DOHH2 (cell line): ENCODE measurements around the gene ZNF565.

ENCODE experiments used
- H3F3A ChIP-seq: fragments of 200-600 bp; sonication (generic), shearing (Covaris generic); 2 replicates; pipeline ENCODE4 v1.6.0; 2016; ENCODE audit warnings: antibody characterized with exemption, mild to moderate bottlenecking; ENCODE audit not compliant: control insufficient read depth, insufficient read depth
- H3K27ac ChIP-seq: fragments of 200-600 bp; sonication (generic); 2 replicates; pipeline ENCODE4 v1.5.1; 2014; ENCODE audit warnings: low read depth, mild to moderate bottlenecking, low read length, moderate library complexity
- H3K27me3 ChIP-seq: fragments of 200-600 bp; sonication (generic); 2 replicates; pipeline ENCODE4 v1.6.1; 2014; ENCODE audit warnings: mild to moderate bottlenecking, low read length, mixed read lengths; ENCODE audit not compliant: control insufficient read depth
- H3K36me3 ChIP-seq: fragments of 200-600 bp; sonication (generic); 2 replicates; pipeline ENCODE4 v1.6.1; 2014; ENCODE audit warnings: mild to moderate bottlenecking, low read length, moderate library complexity, mixed read lengths; ENCODE audit not compliant: control insufficient read depth
- H3K4me1 ChIP-seq: fragments of 200-600 bp; sonication (generic); 2 replicates; pipeline ENCODE4 v1.6.1; 2014; ENCODE audit warnings: mild to moderate bottlenecking, low read length, mixed read lengths; ENCODE audit not compliant: control insufficient read depth
- H3K4me2 ChIP-seq: fragments of 200-600 bp; sonication (generic); 2 replicates; pipeline ENCODE4 v1.6.0; 2014; ENCODE audit warnings: mild to moderate bottlenecking, low read length, moderate library complexity
- H3K4me3 ChIP-seq: fragments of 200-600 bp; sonication (generic); 2 replicates; pipeline ENCODE4 v1.5.1; 2014; ENCODE audit warnings: mild to moderate bottlenecking, low read length, mixed read lengths
- H3K79me2 ChIP-seq: fragments of 200-600 bp; sonication (generic); 2 replicates; pipeline ENCODE4 v1.6.1; 2014; ENCODE audit warnings: mild to moderate bottlenecking, low read length, mixed read lengths; ENCODE audit not compliant: control insufficient read depth
- H3K9me2 ChIP-seq: fragments of 200-600 bp; sonication (generic); replicated peaks from 2 replicates; pipeline ENCODE4 v1.6.1; 2014; ENCODE audit warnings: mild to moderate bottlenecking, low read length, mixed read lengths; ENCODE audit not compliant: control insufficient read depth
- H3K9me3 ChIP-seq: fragments of 200-600 bp; sonication (generic); 2 replicates; pipeline ENCODE4 v1.6.1; 2014; ENCODE audit warnings: antibody characterized with exemption, low read length, mixed read lengths; ENCODE audit not compliant: control insufficient read depth, insufficient read depth
- H4K20me1 ChIP-seq: fragments of 200-600 bp; sonication (generic); 2 replicates; pipeline ENCODE4 v1.6.0; 2014; ENCODE audit warnings: low read depth, mild to moderate bottlenecking, antibody characterized with exemption, low read length, moderate library complexity; ENCODE audit not compliant: control insufficient read depth, insufficient read depth
- CTCF ChIP-seq: fragments of 200-600 bp; sonication (generic); IDR thresholded peaks from one replicate; pipeline ENCODE4 v1.5.1; 2014; ENCODE audit warnings: antibody characterized with exemption, mild to moderate bottlenecking, low read depth, low read length; ENCODE audit not compliant: poor library complexity, severe bottlenecking
- EZH2phosphoT487 ChIP-seq: fragments of 200-600 bp; sonication (generic); IDR thresholded peaks from 2 replicates; pipeline ENCODE4 v1.6.1; 2017; ENCODE audit warnings: borderline replicate concordance, mild to moderate bottlenecking, antibody characterized with exemption, low read length, moderate library complexity, mixed read lengths

ZNF565 gene

GRCh38 chr19:36214386-36215275, at the start of gene ZNF565, which contains the start of gene ZNF146:
Gene ZNF565 (minus strand): TSS chr19:36214665. CDS start chr19:36201985, 12,680 bp downstream.
Gene ZNF146 (plus strand): TSS chr19:36215106. CDS start chr19:36236441, 21,335 bp downstream.
- Histone ChIP-seq H3K4me3 (peak within 1 kb of the TSS; percentile 98), H3K36me3 (peaks cover 30% of the 10 kb centered on the region), H3K27me3 (no peaks in the 10 kb centered on the region), H3K9me3 (no peaks in the 10 kb centered on the region), H3K27ac (peak within 1 kb of the TSS; percentile 76), H3K79me2 (peaks cover 60% of the 10 kb centered on the region), H3F3A (0 out of 2 replicates have a peak, but pooled peaks cover 1% of the 10 kb centered on the region), H3K4me1 (peaks cover 22% of the 10 kb centered on the region), H4K20me1 (peaks cover 6% of the 10 kb centered on the region; the same call in 1 of the 2 replicates), H3K4me2 (peak within 1 kb of the TSS; percentile 100), H3K9me2 (no peaks in the 10 kb centered on the region)
- no peak for TF ChIP-seq CTCF
- no peak for TF ChIP-seq EZH2phosphoT487

- H3K79me2 ChIP-seq, result no peaks in the 10 kb centered on the region
- no peak overlapping the region for H3K27ac ChIP-seq
- no peaks in the 10 kb centered on the region for H3K9me2 ChIP-seq
- no peaks in the 10 kb centered on the region for H4K20me1 ChIP-seq
- H3K4me3 ChIP-seq, result no peak overlapping the region
- H3K9me3 ChIP-seq, result peaks cover 3% of the 10 kb centered on the region; the same call in 1 of the 2 replicates
- H3F3A ChIP-seq, result no peaks in the 10 kb centered on the region
- H3K27me3 ChIP-seq, result no peaks in the 10 kb centered on the region
- H3K36me3 ChIP-seq, result no peaks in the 10 kb centered on the region
- H3K4me1 ChIP-seq, result no peaks in the 10 kb centered on the region
- TF ChIP-seq EZH2phosphoT487 (no peak), CTCF (no peak)
- H3K4me2 ChIP-seq, result no peak overlapping the region
Measured at GRCh38 chr19:36259211-36259610, 44.7 kb upstream of the ZNF565 start.

- H3K9me2 ChIP-seq, result no peaks in the 10 kb centered on the region
- no peaks in the 10 kb centered on the region for H3K36me3 ChIP-seq
- no peaks in the 10 kb centered on the region for H4K20me1 ChIP-seq
- H3K27me3 ChIP-seq, result no peaks in the 10 kb centered on the region
- no peak overlapping the region for H3K4me2 ChIP-seq
- no peaks in the 10 kb centered on the region for H3K4me1 ChIP-seq
- H3K79me2 ChIP-seq, result no peaks in the 10 kb centered on the region
- no peaks in the 10 kb centered on the region for H3F3A ChIP-seq
- H3K4me3 ChIP-seq, result no peak overlapping the region
- TF ChIP-seq EZH2phosphoT487 (no peak), CTCF (no peak)
- no peak overlapping the region for H3K27ac ChIP-seq
- peaks cover 3% of the 10 kb centered on the region; the same call in 1 of the 2 replicates for H3K9me3 ChIP-seq
Measured at GRCh38 chr19:36258028-36258875, 43.8 kb upstream of the ZNF565 start.
